ENCODE results near the gene SHISA4.
"Not testable (repeated sequence)": the region's sequence is repeated elsewhere in the genome, so short reads cannot be mapped to it uniquely, and the experiment has no call there.

Gene SHISA4

DNA sequence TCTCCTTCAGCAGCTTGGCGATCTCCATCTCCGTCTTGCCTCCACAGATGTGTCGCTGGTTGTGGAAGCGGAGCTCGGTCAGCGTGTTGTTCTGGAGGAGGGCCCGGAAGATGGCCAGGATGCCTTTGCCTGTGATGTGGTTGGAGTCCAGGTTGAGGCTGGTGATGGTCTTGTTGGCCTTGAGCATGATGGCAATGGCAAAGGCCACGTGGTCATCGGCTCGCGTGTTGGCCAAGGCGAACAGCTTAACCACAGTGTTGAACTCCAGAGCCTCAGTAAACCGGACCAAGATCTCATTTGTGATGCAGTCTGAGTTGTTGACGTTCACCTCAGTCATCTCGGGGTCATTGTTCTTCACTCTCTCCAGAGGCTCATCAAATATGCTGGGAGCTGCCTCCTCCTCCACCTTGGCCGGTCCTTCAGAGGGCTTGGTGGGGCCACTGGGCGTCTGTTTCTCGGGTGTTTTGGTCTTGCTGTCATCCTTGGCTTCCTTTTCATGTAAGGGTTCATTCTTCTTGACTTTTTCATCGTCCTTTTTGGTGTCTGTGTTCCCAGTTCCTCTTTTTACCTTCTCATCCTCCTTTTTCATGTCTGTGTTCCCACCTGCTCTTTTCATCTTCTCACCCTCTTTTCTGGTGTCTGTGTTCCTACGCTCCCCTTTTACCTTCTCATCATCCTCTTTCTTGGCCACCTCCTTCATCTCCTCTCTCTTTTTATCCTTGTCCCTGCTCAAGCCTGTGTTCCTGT, 11.2 kb downstream of the SHISA4 start:
- no peak for DNase-seq

DNA sequence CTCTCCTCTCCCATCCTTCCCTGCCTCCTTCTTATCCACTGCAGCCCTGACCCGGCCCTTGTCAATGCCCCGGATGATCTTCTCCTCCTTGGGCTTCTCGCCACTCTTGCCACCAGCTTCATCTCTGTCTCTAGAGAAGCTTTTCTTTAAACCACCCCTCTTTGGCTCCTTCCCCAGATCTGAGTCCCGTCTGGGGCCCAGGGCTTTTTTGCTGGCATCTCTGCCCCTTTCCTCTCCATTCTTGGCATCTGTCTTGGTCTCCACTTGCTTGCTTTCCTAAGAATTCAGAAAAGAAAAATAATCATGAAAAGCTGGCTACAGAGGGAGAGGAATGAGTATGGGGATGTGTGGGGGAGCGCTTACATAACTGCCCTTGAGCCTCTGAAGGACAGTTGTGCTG, 11.8 kb downstream of the SHISA4 start:
- no peak for DNase-seq

DNA sequence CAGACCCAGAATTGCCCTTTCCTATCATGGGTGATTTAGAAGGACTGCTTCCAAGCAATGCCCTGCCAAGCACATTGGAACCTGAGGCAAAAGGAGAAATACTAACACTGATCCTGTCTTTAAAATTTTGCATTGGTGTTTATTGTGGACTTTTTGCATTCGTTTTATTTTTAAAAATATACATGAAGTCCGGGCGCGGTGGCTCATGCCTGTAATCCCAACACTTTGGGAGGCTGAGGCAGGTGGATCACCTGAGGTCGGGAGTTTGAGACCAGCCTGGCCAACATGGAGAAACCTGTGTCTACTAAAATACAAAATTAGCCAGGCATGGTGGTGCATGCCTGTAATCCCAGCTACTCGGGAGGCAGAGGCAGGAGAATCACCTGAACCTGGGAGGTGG, 12.3 kb downstream of the SHISA4 start:
- DNase-seq: not testable (repeated sequence)

DNA sequence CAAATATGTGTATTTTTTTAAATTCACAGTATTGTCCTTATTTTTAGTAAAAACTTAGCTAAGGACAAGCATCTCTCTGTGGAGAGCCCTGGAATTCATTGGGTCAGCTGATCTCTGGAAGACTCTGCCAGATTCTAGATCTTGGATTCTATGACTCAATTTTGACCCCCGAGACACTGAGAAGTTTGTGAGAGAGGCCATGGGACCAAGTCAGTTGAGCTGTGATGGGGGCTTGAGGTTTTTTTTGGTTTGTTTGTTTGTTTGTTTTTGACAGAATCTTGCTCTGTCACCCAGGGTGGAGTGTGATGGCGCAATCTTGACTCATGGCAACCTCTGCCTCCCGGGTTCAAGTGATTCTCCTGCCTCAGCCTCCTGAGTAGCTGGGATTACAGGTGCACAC, 13.5 kb downstream of the SHISA4 start:
- no peak for DNase-seq

DNA sequence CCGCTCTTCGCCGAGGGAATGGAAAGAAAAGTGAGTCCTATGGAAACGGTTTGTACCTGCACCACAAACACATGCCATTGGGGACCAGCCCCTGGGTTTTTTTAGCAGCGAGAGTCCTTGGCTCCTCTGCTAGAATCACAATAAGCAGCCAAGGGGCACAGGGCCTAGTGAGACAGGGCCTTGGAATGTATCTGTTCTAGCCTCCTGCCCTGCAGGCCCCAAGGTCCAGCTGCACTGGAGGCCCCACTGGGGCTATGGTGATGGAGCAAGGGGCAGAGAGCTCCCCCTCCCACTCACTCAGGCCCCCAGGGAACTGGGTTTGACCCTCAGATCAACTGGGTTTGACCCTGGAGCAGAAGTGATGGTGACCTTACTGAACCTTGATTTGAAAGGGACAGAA, 14.4 kb downstream of the SHISA4 start:
- no peak for DNase-seq

DNA sequence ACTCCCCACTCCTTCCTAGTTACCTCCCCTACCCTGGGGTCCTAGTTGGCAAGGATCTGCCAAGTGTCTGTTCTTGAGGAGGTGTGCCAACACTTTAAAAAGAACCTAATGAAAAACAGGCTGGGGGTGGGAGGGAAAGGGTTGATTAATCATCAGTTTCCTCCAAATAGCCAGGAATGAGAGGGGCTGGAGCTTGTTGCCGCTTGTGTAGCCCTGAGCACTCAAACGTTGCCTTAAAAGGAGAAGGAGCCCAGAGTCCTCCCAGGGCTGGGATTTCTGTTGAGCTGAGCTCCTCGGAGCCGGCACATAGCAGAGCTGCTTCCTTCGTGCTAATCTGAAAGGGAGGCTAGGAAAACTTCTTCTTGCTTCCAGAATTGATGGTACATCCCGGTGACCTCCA, 15.9 kb downstream of the SHISA4 start:
- no peak for DNase-seq

DNA sequence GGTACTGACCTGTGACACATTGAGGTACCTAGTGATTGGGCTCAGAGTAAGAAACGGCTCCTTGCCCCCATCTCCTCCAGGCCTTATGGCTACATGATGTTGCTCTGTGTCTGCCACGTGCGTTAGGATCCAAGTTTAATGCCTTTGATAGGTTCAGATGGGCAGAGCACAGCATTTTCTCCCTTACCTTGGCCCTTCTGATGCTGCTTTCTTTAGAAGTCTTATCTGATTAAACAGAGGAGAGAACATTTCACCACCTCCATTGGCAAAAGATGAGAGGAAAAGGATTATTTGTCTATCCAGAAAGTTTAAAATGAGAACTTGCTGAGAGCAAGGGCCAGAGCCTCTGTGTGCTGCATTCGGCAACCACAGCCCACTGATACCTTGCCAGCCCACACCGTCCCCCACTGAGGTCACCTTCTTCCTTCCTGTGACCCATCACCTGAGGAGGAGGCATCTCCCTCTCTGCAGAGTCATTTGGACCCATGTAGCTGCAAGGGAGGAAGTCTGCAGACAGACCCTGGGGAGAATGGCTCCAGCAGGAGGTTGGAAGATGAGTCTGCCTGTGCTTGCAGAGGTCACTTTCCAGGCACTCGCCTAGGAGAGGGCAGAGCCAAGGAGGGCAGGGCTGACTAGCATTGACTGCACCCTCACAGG, 16.7 kb downstream of the SHISA4 start:
- DNase-seq: no peak

DNA sequence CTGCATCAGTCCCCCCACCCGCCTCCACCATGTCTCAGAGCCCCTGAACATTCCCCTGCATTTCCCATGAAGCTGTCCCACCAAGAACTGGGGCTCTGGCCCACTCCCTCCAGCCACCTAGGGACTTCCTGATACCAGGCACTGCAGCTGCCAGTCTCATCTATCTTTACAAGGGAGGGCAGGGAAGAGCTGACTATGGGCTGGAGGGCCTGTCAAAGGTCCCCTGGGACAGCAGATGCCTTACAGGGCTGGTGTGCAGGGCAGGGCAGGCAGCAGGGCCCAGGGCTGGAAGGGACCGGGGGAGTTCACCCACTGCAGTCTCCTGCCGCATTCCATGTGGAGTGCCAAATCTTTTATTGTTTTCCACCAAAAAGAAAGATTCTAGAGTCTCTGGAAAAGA, 17.6 kb downstream of the SHISA4 start:
- DNase-seq: no peak

DNA sequence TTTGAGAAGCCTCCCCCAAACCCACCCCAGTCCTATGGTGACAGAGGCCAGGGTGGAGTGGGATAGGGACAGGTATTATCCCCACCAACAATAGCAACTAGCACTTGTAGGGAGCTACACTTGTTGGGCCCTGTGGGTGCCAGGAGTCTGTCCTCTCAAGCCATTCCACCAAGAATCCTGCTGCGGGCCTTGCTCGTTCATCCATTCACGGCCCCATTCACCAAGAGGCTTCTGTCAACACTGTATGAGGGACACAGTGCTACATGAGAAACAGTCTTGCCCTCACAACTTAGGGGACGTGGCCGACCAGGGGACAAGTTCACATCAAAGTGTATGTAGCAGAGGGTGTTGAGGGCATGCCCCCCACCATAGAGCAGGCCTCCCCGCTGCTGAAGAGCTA, 18.9 kb downstream of the SHISA4 start:
- no peak for DNase-seq

DNA sequence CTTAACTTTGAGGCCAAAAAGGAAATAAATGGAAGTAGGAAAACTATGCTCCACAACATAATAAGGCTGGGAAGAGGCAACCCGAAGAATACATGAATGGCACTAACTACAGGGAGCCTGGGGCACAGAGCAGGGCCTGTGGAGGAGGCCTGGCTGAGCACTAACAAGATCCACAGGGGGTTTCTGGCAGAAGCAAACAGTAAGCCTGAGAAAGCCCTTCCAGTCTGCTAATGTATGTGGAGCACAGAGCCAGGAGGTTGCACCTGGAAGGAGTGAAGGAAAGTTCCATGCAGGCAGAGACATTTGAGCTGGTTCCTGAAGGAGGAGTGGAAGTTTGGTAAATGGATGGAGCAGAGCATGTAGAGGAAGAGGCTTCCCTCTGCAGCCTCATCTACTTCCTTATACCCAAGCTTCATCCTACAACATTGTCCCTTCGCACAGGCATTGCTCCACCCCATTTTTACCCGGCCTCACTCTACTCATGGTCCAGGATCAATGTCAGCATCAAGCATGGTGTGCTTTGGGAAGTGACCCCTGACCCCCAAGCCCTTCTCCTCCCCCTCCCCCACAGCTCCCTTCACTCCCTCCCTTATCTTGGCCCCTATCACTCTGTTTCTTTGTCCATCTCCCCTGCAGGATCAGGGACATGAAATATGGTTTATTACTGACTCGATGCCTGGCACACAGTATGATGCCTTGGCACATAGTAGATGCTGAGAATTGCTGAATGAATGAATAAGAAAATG, 23.3 kb downstream of the SHISA4 start:
- DNase-seq: no peak

DNA sequence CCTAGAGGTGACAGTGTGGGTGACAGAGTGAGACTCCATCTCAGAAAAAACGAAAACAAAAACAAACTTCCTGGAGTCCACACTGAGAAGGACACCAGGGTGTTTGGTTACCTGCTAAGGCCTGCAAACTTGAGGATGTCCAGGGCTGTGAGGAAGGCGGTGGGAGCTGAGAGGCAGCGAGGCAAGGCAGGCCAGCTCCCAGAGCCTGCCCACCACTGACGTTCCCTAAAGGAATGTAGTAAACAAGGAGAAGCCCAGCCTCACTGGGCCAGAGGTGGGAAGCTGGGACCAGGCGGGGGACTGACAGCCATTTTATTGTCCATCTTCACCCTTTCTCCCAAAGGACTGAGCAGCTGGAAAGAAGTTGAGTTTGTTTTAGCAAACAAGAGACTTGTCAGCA, 24.1 kb downstream of the SHISA4 start:
- no peak for DNase-seq

DNA sequence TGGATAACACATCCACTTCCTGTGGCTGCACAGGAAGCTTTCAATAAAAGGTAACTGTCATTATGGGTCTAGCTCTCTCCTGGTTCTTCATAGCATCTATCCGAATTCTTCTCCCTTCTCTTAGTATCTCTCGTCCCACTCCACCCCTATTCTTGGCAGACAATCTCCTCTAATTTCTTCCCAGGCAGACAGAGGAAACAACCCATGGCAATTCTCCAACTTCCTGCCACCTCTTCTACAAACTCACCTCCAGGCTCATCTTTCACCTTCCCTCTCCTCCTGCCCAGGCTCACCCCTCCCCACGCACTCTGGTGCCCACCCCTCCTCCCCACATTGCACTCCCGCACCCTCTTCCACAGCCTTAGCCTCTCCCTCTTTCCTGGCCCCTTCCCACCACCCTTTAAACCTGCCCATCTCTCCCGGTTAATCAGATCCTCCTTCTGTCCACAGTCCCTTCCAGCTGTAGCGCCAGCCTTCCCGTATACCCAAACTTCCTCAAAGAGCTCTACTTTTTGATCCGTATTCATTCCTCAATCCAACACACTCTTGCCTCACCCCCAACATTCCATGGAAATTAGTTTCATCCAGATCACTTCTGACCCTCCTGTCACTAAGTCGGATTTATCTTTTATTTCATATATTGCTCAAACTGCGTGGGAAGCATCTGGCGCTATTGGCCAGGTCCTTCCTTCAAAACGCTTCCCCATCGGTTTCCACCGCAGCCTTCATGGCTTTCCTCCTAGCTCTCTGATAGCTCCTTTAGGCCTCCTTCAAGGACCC, 25.9 kb downstream of the SHISA4 start:
- no peak for DNase-seq

DNA sequence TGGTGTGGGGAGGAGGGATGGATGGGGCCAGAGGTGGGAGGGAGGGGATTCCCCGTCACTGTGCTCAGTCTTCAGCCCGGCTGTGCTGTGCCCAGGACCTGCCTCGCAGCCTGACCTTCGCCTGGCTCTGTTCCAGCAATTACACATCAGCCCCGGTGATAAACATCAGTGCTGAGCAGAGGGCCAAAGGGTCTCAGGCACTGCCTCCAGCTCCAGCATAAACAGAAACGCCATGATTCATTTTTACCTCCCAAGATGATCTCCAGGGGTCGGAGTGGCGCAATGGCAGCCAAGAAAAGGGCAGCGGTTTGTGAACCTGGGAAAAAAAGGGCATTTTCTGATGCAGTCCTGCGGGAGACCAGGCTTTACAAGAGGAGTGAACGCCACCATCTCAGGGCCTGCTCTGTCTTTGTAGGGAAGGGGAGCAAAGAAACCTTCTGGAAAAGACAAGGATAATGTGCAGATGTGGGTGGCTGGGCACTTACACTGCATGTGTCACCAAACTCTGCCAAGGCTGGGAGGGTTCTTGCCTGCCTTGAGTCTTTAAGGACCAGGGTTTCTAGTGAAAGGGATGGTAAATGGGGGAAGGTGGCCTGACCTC, 28.1 kb downstream of the SHISA4 start:
- DNase-seq: no peak

DNA sequence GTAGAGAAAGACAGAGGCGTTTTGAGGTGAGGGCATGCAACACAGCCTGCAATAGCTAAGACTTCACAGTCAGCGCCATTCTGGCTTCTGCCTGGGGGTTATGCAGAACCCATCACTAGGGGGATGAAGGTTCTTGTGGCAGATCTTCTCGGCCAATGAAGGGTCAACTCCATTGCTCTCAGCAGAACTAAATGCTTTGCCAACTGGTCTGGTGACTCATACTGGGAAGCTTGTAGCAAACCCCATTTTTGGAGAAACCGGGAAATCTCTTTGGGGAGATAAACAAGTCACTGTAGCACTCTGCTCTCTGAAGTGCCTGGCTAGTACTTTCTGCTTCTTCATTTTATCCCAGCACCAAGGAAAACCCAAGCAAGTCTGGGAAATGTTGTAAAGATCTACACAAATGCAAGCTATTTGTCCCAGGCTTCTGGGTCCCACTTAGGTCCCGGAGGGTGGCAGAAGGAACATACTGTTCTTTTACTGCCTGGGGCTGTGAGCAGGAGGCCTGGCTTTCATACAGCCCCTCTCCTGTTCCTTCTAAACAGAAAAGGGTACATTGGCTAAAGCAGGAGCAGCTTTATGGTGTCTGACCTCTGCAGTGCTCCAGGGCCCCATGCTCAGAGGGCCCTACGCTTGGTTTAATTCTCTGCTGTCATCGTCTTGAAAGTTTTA, 28.8 kb downstream of the SHISA4 start:
- no peak for DNase-seq

DNA sequence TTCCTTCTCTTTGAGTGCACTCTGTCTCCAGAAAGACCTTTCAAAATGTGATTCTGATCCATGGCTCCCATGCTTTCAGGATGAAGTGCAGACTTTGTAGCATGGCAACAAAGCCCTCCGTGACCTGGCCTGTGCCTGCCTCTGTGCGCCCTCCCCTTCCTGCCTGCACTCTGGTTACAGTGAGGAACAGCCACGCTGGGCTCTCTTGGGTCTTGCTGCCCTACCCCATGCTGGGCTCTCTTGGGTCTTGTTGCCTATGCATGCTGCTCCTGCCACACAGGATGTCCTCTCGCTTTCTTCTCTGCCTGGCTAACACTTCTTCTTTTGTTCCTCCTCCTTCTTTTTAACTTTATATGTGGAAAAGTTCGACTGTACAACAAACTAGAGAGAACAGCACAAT, 29.6 kb downstream of the SHISA4 start:
- DNase-seq: no peak

DNA sequence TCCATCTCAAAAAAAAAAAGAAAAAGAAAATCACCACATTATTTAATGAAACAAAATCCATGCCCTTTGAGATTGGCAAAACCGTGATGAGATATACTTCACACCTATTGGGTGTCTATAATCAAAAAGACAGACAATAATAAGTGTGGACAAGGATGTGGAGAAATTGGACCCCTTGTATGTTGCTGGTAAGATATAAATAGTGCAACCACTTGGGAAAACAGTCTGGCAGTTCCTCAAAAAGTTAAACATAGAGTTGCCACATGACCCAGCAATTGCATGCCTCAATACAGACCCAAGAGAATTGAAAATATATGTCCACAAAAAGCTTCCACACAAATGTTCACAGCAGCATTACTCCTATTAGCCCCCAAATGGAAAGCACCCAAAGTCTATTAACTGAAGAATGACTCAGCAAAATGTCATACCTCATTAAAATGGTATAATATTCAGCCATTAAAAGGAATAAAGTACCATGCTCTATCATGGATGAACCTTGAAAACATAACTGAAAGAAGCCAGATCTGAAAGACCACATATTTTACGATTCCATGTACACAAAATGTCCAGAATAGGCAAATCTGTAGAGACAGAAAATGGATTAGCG, 33.4 kb downstream of the SHISA4 start:
- DNase-seq: no peak

DNA sequence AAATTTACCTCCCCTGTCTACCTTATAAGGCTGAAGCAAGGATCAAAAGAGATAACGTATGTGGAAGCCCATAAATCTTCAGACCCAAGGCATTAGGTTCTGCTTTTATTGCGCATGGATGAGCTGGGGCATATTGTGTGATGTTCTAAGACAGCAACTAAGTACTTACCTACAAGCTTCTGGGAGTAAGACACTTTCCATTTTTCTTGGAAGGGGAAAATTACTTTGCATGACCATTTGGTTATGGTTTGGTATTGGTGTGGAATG, 36.5 kb downstream of the SHISA4 start:
- DNase-seq: no peak

DNA sequence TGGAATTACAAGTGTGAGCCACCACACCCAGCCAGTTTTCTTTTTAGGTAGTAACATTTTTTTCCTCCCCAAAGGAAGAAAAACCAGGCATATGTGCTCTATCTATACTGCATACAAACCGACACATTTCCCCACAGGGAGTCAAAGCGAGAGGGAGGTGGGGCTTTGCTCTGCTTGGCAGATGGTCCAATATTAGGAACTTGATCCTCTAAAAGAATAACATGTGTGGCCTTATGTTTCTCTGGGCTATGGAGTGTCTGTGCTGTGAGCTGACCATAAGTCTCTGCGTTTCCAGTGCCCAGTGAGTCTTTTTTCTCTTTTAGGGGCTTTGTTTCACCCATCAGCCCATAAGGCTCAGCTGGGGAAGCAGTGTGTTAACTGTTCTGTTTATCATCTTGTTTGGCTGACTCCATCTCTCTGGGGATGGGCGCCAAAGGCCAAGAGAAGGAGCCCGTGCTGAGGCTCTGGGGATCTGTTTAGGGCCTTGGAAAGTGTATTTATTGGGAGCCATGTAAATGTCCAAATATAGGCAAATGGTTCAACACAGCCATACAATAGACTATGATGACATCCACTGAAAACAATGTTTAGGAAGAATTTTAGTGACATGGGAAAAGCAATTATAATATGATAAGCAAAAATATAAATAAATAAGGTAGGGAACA, 37.4 kb downstream of the SHISA4 start:
- no peak for DNase-seq

DNA sequence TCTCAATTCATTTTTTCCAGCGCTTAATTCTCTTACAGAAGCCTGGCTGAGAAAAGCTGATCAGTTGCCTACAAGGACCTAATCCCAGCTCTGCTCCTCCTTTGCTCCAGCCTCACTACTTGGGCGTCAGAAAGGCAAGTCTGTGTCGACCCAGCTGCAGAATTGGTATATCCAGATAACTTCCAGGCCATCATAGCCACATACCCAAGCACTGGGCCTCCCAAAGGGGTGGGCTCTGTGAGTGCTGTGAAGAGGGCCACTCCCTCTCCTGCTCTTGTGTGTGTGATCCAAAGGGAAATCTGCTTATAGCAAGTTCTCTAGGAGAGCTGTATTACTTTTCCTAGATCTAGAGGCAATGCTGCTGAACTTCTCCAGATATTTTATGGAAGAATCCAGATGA, 39.6 kb downstream of the SHISA4 start:
- no peak for DNase-seq

DNA sequence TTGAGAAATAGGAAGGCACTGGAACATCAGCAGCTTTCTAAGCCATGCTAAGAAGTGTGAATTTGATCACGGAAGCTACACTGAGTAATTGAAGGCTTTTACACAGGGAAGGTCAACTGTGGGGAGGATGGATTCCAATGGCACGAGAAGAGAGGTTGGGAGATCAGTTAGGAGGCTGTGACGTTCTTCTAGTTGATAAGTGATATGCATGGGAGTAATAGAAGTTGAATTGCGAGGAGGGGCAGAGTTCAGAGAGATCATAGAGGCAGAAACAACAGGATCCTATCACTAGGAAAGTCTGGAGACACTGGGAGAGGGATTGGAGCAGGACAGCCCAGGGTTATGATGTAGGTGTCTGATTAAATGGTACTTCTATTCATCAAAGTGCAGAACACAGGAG, 41.4 kb downstream of the SHISA4 start:
- no peak for DNase-seq

DNA sequence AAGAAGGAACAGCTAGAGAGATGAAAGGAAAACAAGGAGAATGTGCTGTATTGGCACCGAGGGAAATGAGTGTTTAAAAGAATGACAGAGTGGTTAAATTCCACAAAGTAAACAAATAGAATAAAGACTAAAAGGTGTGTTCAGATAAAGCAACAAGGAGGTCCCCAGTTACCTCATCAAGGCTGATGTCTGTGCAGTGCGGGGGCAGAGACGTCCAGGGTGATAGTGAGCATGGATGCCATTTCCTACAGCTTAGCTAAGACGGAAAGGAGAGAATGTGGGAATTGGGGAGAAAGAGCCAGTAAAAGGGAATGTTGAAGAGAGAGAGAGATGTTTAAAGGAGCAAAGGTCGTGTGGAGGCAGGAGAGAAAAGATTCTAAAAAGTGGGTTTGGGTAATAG, 42.1 kb downstream of the SHISA4 start:
- DNase-seq: no peak
